OCI-LY3 (cell line): Measurements from ENCODE around the gene NOPCHAP1.

Experiments used
- EZH2phosphoT487 ChIP-seq: fragments of 200-600 bp; shearing (Covaris generic); IDR thresholded peaks from 2 replicates; pipeline ENCODE4 v1.6.1; 2018; ENCODE audit warnings: antibody characterized with exemption, mixed run types, low read depth
- TF ChIP-seq, protein P1 (sequence below): fragments of 200-600, 300-600 bp; sonication (generic); IDR thresholded peaks from 2 replicates; pipeline ENCODE4 v1.5.1; 2014; ENCODE audit warnings: antibody characterized with exemption, low read length, low read depth

DNA sequence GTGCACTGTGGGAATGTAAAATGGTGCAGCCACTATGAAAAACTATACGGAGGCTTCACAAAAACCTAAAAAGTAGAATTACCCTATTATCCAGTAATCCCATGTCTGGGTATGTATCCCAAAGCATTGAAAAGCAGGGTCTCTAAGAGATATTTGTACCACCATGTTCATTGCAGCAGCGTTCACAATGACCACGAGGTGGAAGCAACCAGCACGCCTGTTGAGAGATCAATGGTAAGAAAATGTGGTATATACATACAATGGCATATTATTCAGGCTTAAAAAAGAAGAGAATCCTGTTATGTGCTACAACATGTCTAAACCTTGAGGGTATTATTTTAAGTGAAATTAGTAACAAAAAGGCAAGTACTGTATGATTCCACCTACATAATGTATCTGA is 910 bp upstream of the NOPCHAP1 start:
- TF ChIP-seq, protein P1, sequence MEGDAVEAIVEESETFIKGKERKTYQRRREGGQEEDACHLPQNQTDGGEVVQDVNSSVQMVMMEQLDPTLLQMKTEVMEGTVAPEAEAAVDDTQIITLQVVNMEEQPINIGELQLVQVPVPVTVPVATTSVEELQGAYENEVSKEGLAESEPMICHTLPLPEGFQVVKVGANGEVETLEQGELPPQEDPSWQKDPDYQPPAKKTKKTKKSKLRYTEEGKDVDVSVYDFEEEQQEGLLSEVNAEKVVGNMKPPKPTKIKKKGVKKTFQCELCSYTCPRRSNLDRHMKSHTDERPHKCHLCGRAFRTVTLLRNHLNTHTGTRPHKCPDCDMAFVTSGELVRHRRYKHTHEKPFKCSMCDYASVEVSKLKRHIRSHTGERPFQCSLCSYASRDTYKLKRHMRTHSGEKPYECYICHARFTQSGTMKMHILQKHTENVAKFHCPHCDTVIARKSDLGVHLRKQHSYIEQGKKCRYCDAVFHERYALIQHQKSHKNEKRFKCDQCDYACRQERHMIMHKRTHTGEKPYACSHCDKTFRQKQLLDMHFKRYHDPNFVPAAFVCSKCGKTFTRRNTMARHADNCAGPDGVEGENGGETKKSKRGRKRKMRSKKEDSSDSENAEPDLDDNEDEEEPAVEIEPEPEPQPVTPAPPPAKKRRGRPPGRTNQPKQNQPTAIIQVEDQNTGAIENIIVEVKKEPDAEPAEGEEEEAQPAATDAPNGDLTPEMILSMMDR: peak; percentile 45
- TF ChIP-seq EZH2phosphoT487: no peak
